SK-N-SH (cell line): ENCODE results near the gene ATF6B. TPM values are rescaled to one million over a fixed set of nuclear protein-coding genes. Genes with fewer than 3 reads are reported as not detected.

Source experiments
- CTCF ChIA-PET: fragments of 300-600, 350-600 bp; formaldehyde crosslinking; extraction: SDS; loops from one replicate; lab custom pipeline; 2021; lab: Yijun Ruan, JAX
- POLR2A ChIA-PET: fragments of 350-600 bp; sonication (Branson Sonifier 250); formaldehyde crosslinking; extraction: SDS; loops from one replicate; lab custom pipeline; 2020; ENCODE audit warnings: antibody characterized with exemption, inconsistent platforms; lab: Yijun Ruan, JAX
- DNase-seq: peaks from one replicate; pipeline ENCODE4 v3.0.0; 2012
- H2AFZ ChIP-seq: fragments of 200-600 bp; sonication (generic); 2 replicates; pipeline ENCODE4 v1.8.1; 2016; ENCODE audit warnings: antibody characterized with exemption, mild to moderate bottlenecking, low read depth
- H3F3A ChIP-seq: fragments of 200-600 bp; sonication (generic); replicated peaks from 2 replicates; pipeline ENCODE3; 2016; ENCODE audit warnings: antibody characterized with exemption, mild to moderate bottlenecking; ENCODE audit not compliant: insufficient read depth
- H3K27ac ChIP-seq, 2 experiments: fragments of 200-500 bp in 1 of 2; fragments of 200-600 bp in 1 of 2; sonication (Bioruptor generic) in 1 of 2; sonication (generic), shearing (Covaris generic) in 1 of 2; 2 replicates each; pipeline versions ENCODE4 v1.5.1 to v1.6.1; 2014 to 2016; ENCODE audit warnings: low read depth in 2 of 2, inconsistent platforms in 1 of 2, low read length in 1 of 2, mild to moderate bottlenecking in 1 of 2, mixed read lengths in 1 of 2
- H3K27me3 ChIP-seq: fragments of 200-600 bp; sonication (generic), shearing (Covaris generic); 2 replicates; pipeline ENCODE4 v1.6.1; 2016; ENCODE audit warnings: mixed run types; ENCODE audit not compliant: insufficient read depth
- H3K36me3 ChIP-seq, 2 experiments: fragments of 200-500 bp in 1 of 2; fragments of 200-600 bp in 1 of 2; sonication (Bioruptor generic) in 1 of 2; sonication (generic) in 1 of 2; replicated peaks in 1 of 2; 2 replicates each; pipeline versions ENCODE3 to v1.5.1; 2014 to 2016; ENCODE audit warnings: low read length in 1 of 2, mild to moderate bottlenecking in 1 of 2; ENCODE audit not compliant: insufficient read depth in 2 of 2, control insufficient read depth in 1 of 2
- H3K4me1 ChIP-seq, 2 experiments: fragments of 200-500 bp in 1 of 2; fragments of 200-600 bp in 1 of 2; sonication (Bioruptor generic) in 1 of 2; sonication (generic), shearing (Covaris generic) in 1 of 2; 2 replicates each; pipeline versions ENCODE4 v1.5.1 to v1.6.1; 2014 to 2016; ENCODE audit warnings: low read depth in 1 of 2, low read length in 1 of 2, mixed run types in 1 of 2; ENCODE audit not compliant: insufficient read depth in 2 of 2, control insufficient read depth in 1 of 2
- H3K4me2 ChIP-seq: fragments of 200-600 bp; sonication (generic), shearing (Covaris generic); 2 replicates; pipeline ENCODE4 v1.6.1; 2017; ENCODE audit warnings: mixed run types
- H3K4me3 ChIP-seq, 2 experiments: fragments of 200-500 bp in 1 of 2; fragments of 200-600 bp in 1 of 2; sonication (Bioruptor generic) in 1 of 2; sonication (generic), shearing (Covaris generic) in 1 of 2; 2 replicates each; pipeline versions ENCODE4 v1.5.1 to v1.8.1; 2014 to 2016; ENCODE audit warnings: low read depth in 2 of 2, inconsistent platforms in 1 of 2, low read length in 1 of 2, mild to moderate bottlenecking in 1 of 2, mixed read lengths in 1 of 2, moderate library complexity in 1 of 2
- H3K79me2 ChIP-seq: fragments of 200-600 bp; sonication (generic); 2 replicates; pipeline ENCODE4 v1.8.1; 2017; ENCODE audit warnings: mild to moderate bottlenecking; ENCODE audit not compliant: insufficient read depth
- H3K9ac ChIP-seq: fragments of 200-600 bp; sonication (generic); 2 replicates; pipeline ENCODE4 v1.6.1; 2017; ENCODE audit warnings: mixed run types
- H3K9me2 ChIP-seq: fragments of 200-600 bp; sonication (generic); 2 replicates; pipeline ENCODE4 v1.6.1; 2017; ENCODE audit warnings: mixed run types
- H3K9me3 ChIP-seq: fragments of 200-600 bp; sonication (generic); 2 replicates; pipeline ENCODE4 v1.6.1; 2017; ENCODE audit warnings: mixed run types, mild to moderate bottlenecking, moderate library complexity
- H4K20me1 ChIP-seq: fragments of 200-600 bp; sonication (generic); 2 replicates; pipeline ENCODE4 v1.6.1; 2017; ENCODE audit warnings: mild to moderate bottlenecking, mixed run types; ENCODE audit not compliant: insufficient read depth
- CHD2 ChIP-seq: fragments of 150-350 bp; IDR thresholded peaks from 2 replicates; pipeline ENCODE4 v1.6.1; 2018; ENCODE audit warnings: low read length; ENCODE audit not compliant: partially characterized antibody
- CTCF ChIP-seq: fragments of 200-600 bp; sonication (generic); IDR thresholded peaks from 2 replicates; pipeline ENCODE4 v1.6.1; 2017; ENCODE audit warnings: antibody characterized with exemption, mild to moderate bottlenecking, moderate library complexity
- EZH2phosphoT487 ChIP-seq: fragments of 200-600 bp; sonication (generic); IDR thresholded peaks from 2 replicates; pipeline ENCODE4 v1.6.1; 2017; ENCODE audit warnings: low read depth, mixed run types, mild to moderate bottlenecking, antibody characterized with exemption, moderate library complexity, borderline replicate concordance
- FOSL2 ChIP-seq: IDR thresholded peaks from 2 replicates; pipeline ENCODE4 v1.4.0; 2012; ENCODE audit warnings: low read depth, mild to moderate bottlenecking, moderate library complexity, borderline replicate concordance
- FOXM1 ChIP-seq: IDR thresholded peaks from 2 replicates; pipeline ENCODE4 v1.4.0; 2012; ENCODE audit warnings: low read depth, mild to moderate bottlenecking
- GATA2 ChIP-seq: sonication (generic); formaldehyde crosslinking; IDR thresholded peaks from 2 replicates; pipeline ENCODE4 v1.5.0; 2020; ENCODE audit warnings: mild to moderate bottlenecking, missing genetic modification reagents
- MXI1 ChIP-seq: IDR thresholded peaks from 2 replicates; pipeline ENCODE4 v1.6.1; 2012; ENCODE audit warnings: mild to moderate bottlenecking, low read depth, low read length, improper control_type of control experiment
- POLR2AphosphoS5 ChIP-seq: IDR thresholded peaks from 2 replicates; pipeline ENCODE4 v1.6.1; 2012; ENCODE audit warnings: low read depth, low read length
- RAD21 ChIP-seq: IDR thresholded peaks from 2 replicates; pipeline ENCODE4 v1.6.1; 2012; ENCODE audit warnings: mild to moderate bottlenecking, low read length
- RCOR1 ChIP-seq: fragments of 150-350 bp; IDR thresholded peaks from 2 replicates; pipeline ENCODE4 v1.6.1; 2017; ENCODE audit warnings: antibody characterized with exemption, low read length
- SIN3A ChIP-seq: IDR thresholded peaks from 2 replicates; pipeline ENCODE4 v1.6.1; 2012; ENCODE audit warnings: low read depth, mild to moderate bottlenecking, low read length, moderate library complexity, borderline replicate concordance
- TEAD4 ChIP-seq: IDR thresholded peaks from 2 replicates; pipeline ENCODE4 v1.4.0; 2012; ENCODE audit warnings: mild to moderate bottlenecking, borderline replicate concordance; ENCODE audit not compliant: insufficient read depth
- USF1 ChIP-seq: IDR thresholded peaks from 2 replicates; pipeline ENCODE4 v1.4.0; 2012; ENCODE audit warnings: low read depth, borderline replicate concordance
- YY1 ChIP-seq: IDR thresholded peaks from 2 replicates; pipeline ENCODE4 v1.4.0; 2012; ENCODE audit warnings: low read depth, mild to moderate bottlenecking
- ZBTB33 ChIP-seq: IDR thresholded peaks from 2 replicates; pipeline ENCODE4 v1.4.0; 2012; ENCODE audit warnings: low read depth, borderline replicate concordance
- WGBS: methylation state at CpG from one replicate; pipeline ENCODE4 v1.1.6; 2017; ENCODE audit warnings: low lambda C conversion rate; 5-methylcytosine and 5-hydroxymethylcytosine counted together
- polyA plus RNA-seq, 3 experiments: library from polyadenylated mRNA; depleted of rRNA; stranded (reverse); fragments of >200 nt; gene quantifications; 2 replicates each; pipeline ENCODE4 v1.2.3, GENCODE V29; 2012

The ATF6B gene
- polyA plus RNA-seq, 1 of the 3 experiments (the other 2 are of a cell fraction), result 61.3 TPM

GRCh38 chr6:32175711-32176475, 47.8 kb upstream of the ATF6B start, which contains the start of gene AGPAT1 (continued):
- TF ChIP-seq GATA2 (CRISPR knock-in tag), result no peak

GRCh38 chr6:32175322-32175710, 47.3 kb upstream of the ATF6B start:
- DNase-seq, result no peak
- Histone ChIP-seq H2AFZ (peak overlapping the region; percentile 73), H3K27me3 (no peaks in the 10 kb centered on the region), H3K27ac (peak overlapping the region in 1 of 2 experiments; percentile 87; a peak in 3 of 4 replicates), H3K9ac (peak overlapping the region; percentile 84), H3K4me3 (peak overlapping the region; percentile 84 to 99), H3F3A (peaks cover 13% of the 10 kb centered on the region), H3K9me2 (no peaks in the 10 kb centered on the region), H3K9me3 (no peaks in the 10 kb centered on the region), H3K4me1 (peaks cover 12 to 40% of the 10 kb centered on the region in 2 experiments; a peak in 3 of 4 replicates), H3K79me2 (peaks cover 55% of the 10 kb centered on the region)
- TF ChIP-seq USF1, result no peak
- no peak for TF ChIP-seq MXI1
- no peak for TF ChIP-seq POLR2AphosphoS5
- no peak for TF ChIP-seq ZBTB33
- no peak for TF ChIP-seq CTCF
- no peak for TF ChIP-seq FOSL2
- TF ChIP-seq CHD2, result no peak
- TF ChIP-seq YY1, result no peak
- TF ChIP-seq FOXM1, result no peak
- TF ChIP-seq TEAD4, result no peak
- TF ChIP-seq RCOR1, result no peak
- TF ChIP-seq EZH2phosphoT487, result no peak
- TF ChIP-seq SIN3A, result no peak
- TF ChIP-seq RAD21, result no peak
- TF ChIP-seq, all 33 proteins: peak for 0
- ChIA-PET POLR2A (no interaction called here), CTCF (no interaction called here)
- H3K4me2 ChIP-seq, result peak overlapping the region; percentile 81
- H3K36me3 ChIP-seq, result peaks cover 0 to 13% of the 10 kb centered on the region in 2 experiments
- WGBS, result 7% methylated on average over 2 of the region's 2 CpGs
- no peaks in the 10 kb centered on the region for H4K20me1 ChIP-seq
